Stomach (tissue), 4 donors: ENCODE results near the gene SYT11.

Experiments
- CTCF ChIP-seq, 7 experiments: fragments of 450-650 bp in 4 of 7; fragments of 200-600 bp in 3 of 7; sonication (generic) in 3 of 7; IDR thresholded peaks; one replicate each; pipeline ENCODE4 v1.5.1; 2016 to 2019; ENCODE audit warnings: antibody characterized with exemption in 7 of 7, control low read depth in 2 of 7, mild to moderate bottlenecking in 1 of 7
- EP300 ChIP-seq: sonication (generic); formaldehyde crosslinking; IDR thresholded peaks from one replicate; pipeline ENCODE4 v1.6.1; 2017; ENCODE audit warnings: antibody characterized with exemption
- POLR2A ChIP-seq, 4 donors: fragments of 450-650 bp; IDR thresholded peaks; one replicate each; pipeline ENCODE4 v1.6.1; 2016; ENCODE audit warnings: antibody characterized with exemption in 4 of 4, control low read depth in 2 of 4, mild to moderate bottlenecking in 1 of 4, moderate library complexity in 1 of 4
- POLR2AphosphoS5 ChIP-seq, 3 donors: sonication (generic); formaldehyde crosslinking; IDR thresholded peaks; one replicate each; pipeline ENCODE4 v1.6.1; 2016; ENCODE audit warnings: antibody characterized with exemption in 3 of 3

GRCh38 chr1:155898888-155899287 lies 39.5 kb downstream of the SYT11 start:
- TF ChIP-seq CTCF (IDR thresholded peaks at IDR 0.05) (no peak), POLR2A (IDR thresholded peaks at IDR 0.05) (no peak), POLR2AphosphoS5 (IDR thresholded peaks at IDR 0.05) (no peak), EP300 (no peak)
